Activated CD8-positive, alpha-beta memory T cell treated with anti-CD3 and anti-CD28 coated beads, Interleukin-2, amount 50 U/mL, for 24 hours (primary cell): ENCODE measurements around the gene ANAPC1.
"Not testable (repeated sequence)": the region's sequence is repeated elsewhere in the genome, so short reads cannot be mapped to it uniquely, and the experiment has no call there.

Experiments
- DNase-seq: peaks from one replicate; pipeline ENCODE4 v3.0.0-alpha.2; 2020; ENCODE audit errors: extremely low read depth

ANAPC1 gene

DNA sequence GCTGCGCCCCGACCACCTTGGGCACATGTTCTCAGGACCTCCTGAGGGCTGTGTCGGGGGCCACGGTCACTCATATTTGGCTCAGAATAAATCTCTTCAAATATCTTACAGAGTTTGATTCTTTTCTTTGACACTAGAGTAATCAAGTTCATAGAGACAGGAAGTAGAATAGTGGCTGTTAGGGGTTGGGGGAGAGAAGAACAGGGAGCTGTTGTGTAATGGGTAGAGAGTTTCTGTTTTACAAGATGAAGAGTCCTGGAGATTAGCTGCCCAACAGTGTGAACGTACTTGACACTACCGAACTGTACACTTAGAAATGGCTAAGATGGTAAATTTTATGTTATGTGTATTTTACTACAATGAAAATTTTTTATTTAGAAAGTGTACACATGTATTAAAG is 148.6 kb downstream of the ANAPC1 start:
- not testable (repeated sequence) for DNase-seq

DNA sequence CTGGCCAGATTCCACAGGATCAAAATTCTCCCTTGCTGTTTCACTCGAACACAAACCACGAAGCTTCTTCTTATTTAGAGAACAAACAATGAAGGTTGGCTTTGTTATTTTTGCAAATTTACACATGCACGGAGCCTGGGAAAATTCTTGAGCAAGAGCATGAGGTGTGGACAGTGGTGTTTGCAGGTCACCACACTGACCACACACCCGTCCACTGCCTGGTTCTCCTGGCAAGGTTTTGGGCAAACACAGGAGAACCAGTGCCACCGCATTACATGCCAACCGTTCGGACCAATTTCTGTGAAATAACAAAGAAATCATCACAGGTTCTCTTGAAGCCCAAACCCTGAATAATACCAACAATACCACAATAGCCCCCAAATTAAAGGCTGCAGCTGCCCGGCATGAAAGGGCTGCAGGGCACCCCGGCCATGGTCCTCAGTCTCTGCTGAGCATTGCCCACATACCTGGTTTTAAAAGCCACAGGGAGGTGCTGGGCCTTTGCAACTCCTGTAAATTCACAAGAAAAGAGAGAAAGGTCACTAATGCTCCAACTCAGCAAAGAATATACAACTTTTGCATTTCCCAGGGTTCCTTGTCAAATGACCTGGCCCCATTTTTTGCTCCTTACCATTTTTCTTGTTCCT is 154.1 kb downstream of the ANAPC1 start:
- not testable (repeated sequence) for DNase-seq

DNA sequence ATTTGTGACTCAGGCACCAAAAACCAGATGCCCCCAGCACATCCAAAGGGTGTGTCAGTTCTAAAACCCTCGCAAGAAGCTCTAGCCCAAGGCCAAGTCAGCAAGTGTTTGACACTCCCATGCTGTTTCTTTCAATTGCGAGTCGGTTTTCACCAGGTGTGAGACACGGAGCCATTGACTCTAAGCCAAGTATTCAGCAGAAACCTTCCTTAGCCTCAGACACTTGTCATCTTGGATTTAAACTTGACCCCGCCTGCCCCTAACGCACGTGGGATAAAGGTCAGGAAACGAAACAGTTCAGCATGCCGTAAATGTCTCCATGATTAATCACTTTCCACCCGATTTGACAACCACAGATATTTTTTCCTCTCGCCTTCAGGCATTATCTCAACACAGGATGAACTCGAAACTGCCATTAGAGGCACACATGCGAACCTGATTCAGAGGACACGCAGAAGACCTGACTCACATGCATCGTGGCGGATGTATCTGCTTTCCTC is 156.3 kb downstream of the ANAPC1 start:
- not testable (repeated sequence) for DNase-seq

DNA sequence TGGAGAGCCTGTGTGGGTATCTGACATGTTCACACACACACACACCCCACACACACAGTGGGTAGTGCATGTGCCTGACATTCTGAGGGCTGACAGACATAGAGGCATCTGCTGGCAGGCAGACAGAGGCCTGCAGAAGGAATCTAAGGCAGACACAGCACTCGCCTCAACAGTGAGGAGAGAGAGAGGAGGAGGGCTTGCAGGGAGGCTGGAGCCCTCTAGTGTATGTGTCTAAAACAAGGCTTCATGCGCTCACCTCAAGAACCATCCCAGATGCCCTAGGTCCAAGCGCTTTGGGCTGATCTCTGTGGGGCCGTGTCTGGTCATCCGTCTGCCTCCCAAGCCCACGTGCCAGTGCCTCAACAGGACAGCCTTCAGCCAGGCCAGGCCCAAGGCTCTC is 158.3 kb downstream of the ANAPC1 start:
- DNase-seq: not testable (repeated sequence)

DNA sequence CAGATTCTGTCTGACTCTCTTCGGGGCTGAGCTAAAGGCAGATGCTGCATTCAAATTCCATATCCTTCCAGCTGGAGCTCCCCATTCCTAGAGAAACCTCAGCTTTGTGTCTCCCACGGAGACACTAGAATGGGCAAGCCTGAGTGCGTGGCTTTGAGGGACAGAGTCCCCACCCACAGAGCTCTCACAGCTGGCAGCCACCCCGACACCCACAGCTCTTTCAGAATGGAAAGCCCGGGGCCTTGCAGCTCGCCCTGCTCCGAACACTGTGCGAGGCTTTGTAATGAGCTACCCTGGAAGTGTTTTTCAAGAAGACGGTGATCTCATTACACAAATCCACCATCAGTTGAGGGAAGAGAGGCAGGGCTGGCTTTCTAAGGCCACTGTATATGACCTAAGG is 164.4 kb downstream of the ANAPC1 start:
- DNase-seq: not testable (repeated sequence)
